Neural cell (in vitro differentiated cells): ENCODE results near the gene KIAA1549. TPM values are rescaled to one million over a fixed set of nuclear protein-coding genes. Genes with fewer than 3 reads are reported as not detected.

Source experiments
- H2AFZ ChIP-seq: fragments of 200-600, 300-800 bp; sonication (generic), shearing (Covaris generic); 2 replicates; pipeline ENCODE4 v1.6.0; 2014; ENCODE audit warnings: low read depth, mild to moderate bottlenecking, antibody characterized with exemption, low read length, moderate library complexity
- H3F3A ChIP-seq: fragments of 200-600 bp; shearing (Covaris generic); 2 replicates; pipeline ENCODE4 v1.6.1; 2016; ENCODE audit warnings: mild to moderate bottlenecking, moderate library complexity, mixed read lengths, antibody characterized with exemption, low read length; ENCODE audit not compliant: insufficient read depth, poor library complexity, severe bottlenecking
- H3K27ac ChIP-seq: fragments of 200-600, 300-800 bp; sonication (generic), shearing (Covaris generic); 2 replicates; pipeline ENCODE4 v1.5.1; 2014; ENCODE audit warnings: mild to moderate bottlenecking, low read length, moderate library complexity
- H3K27me3 ChIP-seq: fragments of 300-800, 200-600 bp; sonication (generic), shearing (Covaris generic); 2 replicates; pipeline ENCODE4 v1.6.0; 2014; ENCODE audit warnings: mild to moderate bottlenecking, low read depth, low read length, moderate library complexity; ENCODE audit not compliant: insufficient read depth
- H3K36me3 ChIP-seq: fragments of 300-800, 200-600 bp; sonication (generic), shearing (Covaris generic); 2 replicates; pipeline ENCODE4 v1.5.1; 2014; ENCODE audit warnings: mild to moderate bottlenecking, antibody characterized with exemption, low read length, moderate library complexity; ENCODE audit not compliant: insufficient read depth
- H3K4me2 ChIP-seq: fragments of 300-800, 200-600 bp; sonication (generic), shearing (Covaris generic); 2 replicates; pipeline ENCODE4 v1.6.0; 2014; ENCODE audit warnings: mild to moderate bottlenecking, low read length
- H3K4me3 ChIP-seq: fragments of 300-800, 200-600 bp; sonication (generic), shearing (Covaris generic); 2 replicates; pipeline ENCODE4 v1.5.1; 2014; ENCODE audit warnings: mild to moderate bottlenecking, low read length, moderate library complexity
- H3K79me2 ChIP-seq: fragments of 200-600 bp; shearing (Covaris generic); replicated peaks from 2 replicates; pipeline ENCODE4 v1.6.0; 2014; ENCODE audit warnings: mild to moderate bottlenecking, low read length, moderate library complexity; ENCODE audit not compliant: insufficient read depth
- H3K9ac ChIP-seq: fragments of 300-800, 200-600 bp; sonication (generic), shearing (Covaris generic); 2 replicates; pipeline ENCODE4 v1.6.1; 2016; ENCODE audit warnings: mild to moderate bottlenecking, low read length, mixed read lengths
- H3K9me2 ChIP-seq: fragments of 200-600 bp; shearing (Covaris generic); 2 replicates; pipeline ENCODE4 v1.6.1; 2016; ENCODE audit warnings: mild to moderate bottlenecking, low read length, mixed read lengths; ENCODE audit not compliant: insufficient read depth
- H3K9me3 ChIP-seq: fragments of 200-600, 300-800 bp; sonication (generic), shearing (Covaris generic); 2 replicates; pipeline ENCODE4 v1.6.1; 2016; ENCODE audit warnings: mild to moderate bottlenecking, mixed run types, low read length, moderate library complexity, mixed read lengths
- H4K20me1 ChIP-seq: fragments of 200-600 bp; shearing (Covaris generic); 2 replicates; pipeline ENCODE4 v1.6.1; 2016; ENCODE audit warnings: mild to moderate bottlenecking, mixed run types; ENCODE audit not compliant: insufficient read depth
- EP300 ChIP-seq: fragments of 450-650 bp; conservative IDR thresholded peaks from 2 replicates; pipeline ENCODE4 v1.6.1; 2014; ENCODE audit warnings: antibody characterized with exemption, mild to moderate bottlenecking, moderate library complexity; ENCODE audit not compliant: poor library complexity, severe bottlenecking
- EZH2 ChIP-seq: fragments of 200-600, 300-800 bp; shearing (Covaris generic), sonication (generic); IDR thresholded peaks from 2 replicates; pipeline ENCODE4 v1.6.1; 2014; ENCODE audit warnings: antibody characterized with exemption, low read length, borderline replicate concordance, mild to moderate bottlenecking; ENCODE audit not compliant: insufficient read depth, poor library complexity, severe bottlenecking
- MXI1 ChIP-seq: fragments of 450-650 bp; conservative IDR thresholded peaks from 2 replicates; pipeline ENCODE4 v1.6.1; 2014; ENCODE audit warnings: antibody characterized with exemption, mild to moderate bottlenecking; ENCODE audit not compliant: poor library complexity, severe bottlenecking
- POLR2AphosphoS5 ChIP-seq: IDR thresholded peaks from 2 replicates; pipeline ENCODE4 v1.6.1; 2012
- RAD21 ChIP-seq: fragments of 450-650 bp; conservative IDR thresholded peaks from 2 replicates; pipeline ENCODE4 v1.6.1; 2014; ENCODE audit warnings: antibody characterized with exemption, mild to moderate bottlenecking, moderate library complexity
- SMC3 ChIP-seq: fragments of 450-650 bp; conservative IDR thresholded peaks from 2 replicates; pipeline ENCODE4 v1.6.1; 2014; ENCODE audit warnings: antibody characterized with exemption, mild to moderate bottlenecking, moderate library complexity; ENCODE audit not compliant: poor library complexity
- TAF1 ChIP-seq: IDR thresholded peaks from 2 replicates; pipeline ENCODE4 v1.6.1; 2012; ENCODE audit warnings: low read depth
- polyA plus RNA-seq: library from polyadenylated mRNA; depleted of rRNA; stranded (reverse); fragments of >200 nt; gene quantifications from 2 replicates; pipeline ENCODE4 v1.2.3, GENCODE V29; 2014
- TF ChIP-seq, protein P1 (sequence below): IDR thresholded peaks from 2 replicates; pipeline ENCODE4 v1.6.1; 2012; ENCODE audit warnings: borderline replicate concordance
- TF ChIP-seq, protein P2 (sequence below): fragments of 450-650 bp; IDR thresholded peaks from 2 replicates; pipeline ENCODE4 v1.5.1; 2014; ENCODE audit warnings: antibody characterized with exemption, mild to moderate bottlenecking, moderate library complexity; ENCODE audit not compliant: poor library complexity, severe bottlenecking

Gene KIAA1549
- polyA plus RNA-seq, 1 donor from 2014 or later, result 14.1 TPM

- no peaks in the 10 kb centered on the region for H3K27me3 ChIP-seq
- no peaks in the 10 kb centered on the region for H3K36me3 ChIP-seq
- no peak overlapping the region for H3K27ac ChIP-seq
- no peak for TF ChIP-seq EZH2
- TF ChIP-seq MXI1, result no peak
- H3K79me2 ChIP-seq, result peaks cover 31% of the 10 kb centered on the region
- no peak overlapping the region for H3K4me2 ChIP-seq
- H3K9me3 ChIP-seq, result no peaks in the 10 kb centered on the region
- no peaks in the 10 kb centered on the region for H3K9me2 ChIP-seq
- H3F3A ChIP-seq, result no peaks in the 10 kb centered on the region
- no peaks in the 10 kb centered on the region for H4K20me1 ChIP-seq
- no peak overlapping the region for H3K9ac ChIP-seq
- no peak overlapping the region for H3K4me3 ChIP-seq
- no peak overlapping the region for H2AFZ ChIP-seq
Observed at GRCh38 chr7:138924501-138925225, 56.5 kb downstream of the KIAA1549 start.

DNA sequence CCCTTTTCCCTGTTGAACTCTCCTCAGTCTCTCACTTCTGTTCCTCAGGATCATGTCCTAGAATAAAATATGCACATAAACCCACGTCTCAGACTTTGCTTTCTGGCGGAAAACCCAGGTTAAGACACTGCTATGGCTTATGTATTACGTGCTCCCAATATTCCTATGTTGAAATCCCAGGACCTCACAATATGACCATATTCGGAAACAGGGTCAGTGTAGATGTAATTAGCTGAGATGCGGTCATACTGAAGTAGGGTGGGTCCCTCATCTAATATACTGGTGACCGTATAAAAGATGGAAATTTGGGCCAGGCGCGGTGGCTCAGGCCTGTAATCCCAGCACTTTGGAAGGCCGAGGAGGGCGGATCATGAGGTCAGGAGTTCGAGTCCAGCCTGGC lies 59.9 kb downstream of the KIAA1549 start:
- Histone ChIP-seq H2AFZ (no peak overlapping the region), H4K20me1 (no peaks in the 10 kb centered on the region), H3K27ac (no peak overlapping the region), H3K4me3 (no peak overlapping the region), H3F3A (no peaks in the 10 kb centered on the region), H3K27me3 (no peaks in the 10 kb centered on the region), H3K79me2 (peaks cover 36% of the 10 kb centered on the region), H3K9ac (no peak overlapping the region), H3K4me2 (no peak overlapping the region), H3K9me3 (no peaks in the 10 kb centered on the region), H3K36me3 (peaks cover 13% of the 10 kb centered on the region), H3K9me2 (no peaks in the 10 kb centered on the region)
- TF ChIP-seq, protein P1, sequence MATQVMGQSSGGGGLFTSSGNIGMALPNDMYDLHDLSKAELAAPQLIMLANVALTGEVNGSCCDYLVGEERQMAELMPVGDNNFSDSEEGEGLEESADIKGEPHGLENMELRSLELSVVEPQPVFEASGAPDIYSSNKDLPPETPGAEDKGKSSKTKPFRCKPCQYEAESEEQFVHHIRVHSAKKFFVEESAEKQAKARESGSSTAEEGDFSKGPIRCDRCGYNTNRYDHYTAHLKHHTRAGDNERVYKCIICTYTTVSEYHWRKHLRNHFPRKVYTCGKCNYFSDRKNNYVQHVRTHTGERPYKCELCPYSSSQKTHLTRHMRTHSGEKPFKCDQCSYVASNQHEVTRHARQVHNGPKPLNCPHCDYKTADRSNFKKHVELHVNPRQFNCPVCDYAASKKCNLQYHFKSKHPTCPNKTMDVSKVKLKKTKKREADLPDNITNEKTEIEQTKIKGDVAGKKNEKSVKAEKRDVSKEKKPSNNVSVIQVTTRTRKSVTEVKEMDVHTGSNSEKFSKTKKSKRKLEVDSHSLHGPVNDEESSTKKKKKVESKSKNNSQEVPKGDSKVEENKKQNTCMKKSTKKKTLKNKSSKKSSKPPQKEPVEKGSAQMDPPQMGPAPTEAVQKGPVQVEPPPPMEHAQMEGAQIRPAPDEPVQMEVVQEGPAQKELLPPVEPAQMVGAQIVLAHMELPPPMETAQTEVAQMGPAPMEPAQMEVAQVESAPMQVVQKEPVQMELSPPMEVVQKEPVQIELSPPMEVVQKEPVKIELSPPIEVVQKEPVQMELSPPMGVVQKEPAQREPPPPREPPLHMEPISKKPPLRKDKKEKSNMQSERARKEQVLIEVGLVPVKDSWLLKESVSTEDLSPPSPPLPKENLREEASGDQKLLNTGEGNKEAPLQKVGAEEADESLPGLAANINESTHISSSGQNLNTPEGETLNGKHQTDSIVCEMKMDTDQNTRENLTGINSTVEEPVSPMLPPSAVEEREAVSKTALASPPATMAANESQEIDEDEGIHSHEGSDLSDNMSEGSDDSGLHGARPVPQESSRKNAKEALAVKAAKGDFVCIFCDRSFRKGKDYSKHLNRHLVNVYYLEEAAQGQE, result no peak
- TF ChIP-seq SMC3, result no peak
- no peak for TF ChIP-seq EP300
- TF ChIP-seq, protein P2, sequence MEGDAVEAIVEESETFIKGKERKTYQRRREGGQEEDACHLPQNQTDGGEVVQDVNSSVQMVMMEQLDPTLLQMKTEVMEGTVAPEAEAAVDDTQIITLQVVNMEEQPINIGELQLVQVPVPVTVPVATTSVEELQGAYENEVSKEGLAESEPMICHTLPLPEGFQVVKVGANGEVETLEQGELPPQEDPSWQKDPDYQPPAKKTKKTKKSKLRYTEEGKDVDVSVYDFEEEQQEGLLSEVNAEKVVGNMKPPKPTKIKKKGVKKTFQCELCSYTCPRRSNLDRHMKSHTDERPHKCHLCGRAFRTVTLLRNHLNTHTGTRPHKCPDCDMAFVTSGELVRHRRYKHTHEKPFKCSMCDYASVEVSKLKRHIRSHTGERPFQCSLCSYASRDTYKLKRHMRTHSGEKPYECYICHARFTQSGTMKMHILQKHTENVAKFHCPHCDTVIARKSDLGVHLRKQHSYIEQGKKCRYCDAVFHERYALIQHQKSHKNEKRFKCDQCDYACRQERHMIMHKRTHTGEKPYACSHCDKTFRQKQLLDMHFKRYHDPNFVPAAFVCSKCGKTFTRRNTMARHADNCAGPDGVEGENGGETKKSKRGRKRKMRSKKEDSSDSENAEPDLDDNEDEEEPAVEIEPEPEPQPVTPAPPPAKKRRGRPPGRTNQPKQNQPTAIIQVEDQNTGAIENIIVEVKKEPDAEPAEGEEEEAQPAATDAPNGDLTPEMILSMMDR, result no peak
- TF ChIP-seq EZH2, result no peak
- TF ChIP-seq MXI1, result no peak
- no peak for TF ChIP-seq RAD21
- TF ChIP-seq TAF1, result no peak
- TF ChIP-seq POLR2AphosphoS5, result no peak
